GM03348 (cell line): Measurements from ENCODE around the gene RBM11.
"Not testable (repeated sequence)": the region's sequence is repeated elsewhere in the genome, so short reads cannot be mapped to it uniquely, and the experiment has no call there.

Source experiments
- DNase-seq: peaks from one replicate; pipeline ENCODE4 v3.0.0; 2012; ENCODE audit warnings: low spot score

The RBM11 gene

DNA sequence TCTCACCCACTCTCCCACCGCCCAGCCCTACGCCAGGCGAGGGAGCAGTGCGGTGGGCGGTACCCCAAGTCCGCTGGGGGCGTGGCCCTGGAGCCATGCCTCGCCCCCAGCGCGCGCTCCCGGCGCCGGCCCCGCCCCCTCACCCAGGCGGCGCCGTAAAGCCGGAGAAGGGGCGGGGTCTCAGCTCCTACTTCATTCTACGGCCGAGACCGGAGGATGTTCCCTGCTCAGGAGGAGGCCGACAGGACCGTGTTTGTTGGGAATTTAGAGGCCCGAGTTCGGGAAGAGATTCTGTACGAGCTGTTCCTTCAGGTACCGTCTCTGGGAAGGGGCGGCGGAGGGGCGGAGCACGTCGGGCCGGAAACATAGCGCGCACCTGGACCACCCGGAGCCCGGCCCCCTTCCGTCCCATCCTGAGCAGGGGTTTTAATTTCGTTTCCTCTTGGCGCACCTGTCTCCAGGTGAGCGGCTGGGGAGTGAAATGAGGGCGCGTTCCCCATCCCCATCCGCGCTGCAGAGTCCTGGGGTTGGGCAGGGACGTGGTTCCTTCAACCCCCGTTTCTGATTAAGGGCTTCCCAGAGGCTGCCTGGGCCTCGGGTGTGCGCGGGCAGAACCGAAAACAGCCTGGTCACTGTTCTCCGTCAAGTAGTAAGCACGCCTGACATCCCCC lies at the start of gene RBM11:
RBM11 (plus strand) TSS at position 187 of the 671 bp plus-strand sequence; CDS start at position 217, 30 bp downstream.
- peak; percentile 68 for DNase-seq

- DNase-seq, result not testable (repeated sequence)
Observed at GRCh38 chr21:14166463-14167223, 49.3 kb upstream of the RBM11 start.

DNA sequence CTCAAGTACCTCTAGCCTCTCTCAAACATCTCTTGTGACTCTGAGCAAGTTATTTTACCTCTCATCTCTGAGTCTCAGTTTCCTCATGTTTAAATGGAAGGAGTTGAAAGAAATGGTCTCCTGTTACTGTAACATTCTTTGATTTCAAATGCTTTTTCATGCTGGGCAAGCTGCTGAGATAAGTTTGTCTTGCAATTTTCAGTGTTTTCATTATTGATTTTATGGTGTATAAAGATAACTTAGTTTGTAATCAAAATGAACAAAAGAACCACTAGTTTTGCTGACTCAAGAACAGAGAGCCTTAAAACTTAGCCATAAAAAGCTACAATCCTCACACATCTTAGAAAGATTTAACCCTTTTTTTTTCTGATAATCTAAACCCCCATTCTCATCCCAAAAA lies 9.7 kb upstream of the RBM11 start:
- no peak for DNase-seq

DNA sequence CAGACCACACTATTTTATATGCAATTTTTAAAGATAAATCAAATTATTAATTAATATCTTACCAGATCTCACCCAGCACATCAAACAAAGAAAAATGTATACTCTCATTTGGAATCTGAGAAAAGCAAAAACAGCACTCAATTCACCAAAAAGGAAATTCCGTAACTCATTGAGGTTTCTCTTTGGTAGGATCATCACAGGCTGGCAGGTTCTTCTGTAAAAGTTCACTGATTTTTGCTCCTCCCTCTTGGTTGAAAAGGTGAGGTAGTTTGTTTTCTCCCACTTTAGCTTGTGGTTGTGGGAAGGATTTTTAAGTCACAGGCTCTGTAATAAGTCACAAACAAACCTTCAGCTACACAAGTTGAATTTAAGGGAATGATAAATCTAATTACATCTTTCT lies 5.2 kb upstream of the RBM11 start, which contains the start of gene LIPI:
LIPI (minus strand) TSS at position 218 of the 400 bp plus-strand sequence; CDS start at position 108, 110 bp downstream.
- DNase-seq, result no peak

GRCh38 chr21:14213164-14213563 lies 2.8 kb upstream of the RBM11 start:
- no peak for DNase-seq

DNA sequence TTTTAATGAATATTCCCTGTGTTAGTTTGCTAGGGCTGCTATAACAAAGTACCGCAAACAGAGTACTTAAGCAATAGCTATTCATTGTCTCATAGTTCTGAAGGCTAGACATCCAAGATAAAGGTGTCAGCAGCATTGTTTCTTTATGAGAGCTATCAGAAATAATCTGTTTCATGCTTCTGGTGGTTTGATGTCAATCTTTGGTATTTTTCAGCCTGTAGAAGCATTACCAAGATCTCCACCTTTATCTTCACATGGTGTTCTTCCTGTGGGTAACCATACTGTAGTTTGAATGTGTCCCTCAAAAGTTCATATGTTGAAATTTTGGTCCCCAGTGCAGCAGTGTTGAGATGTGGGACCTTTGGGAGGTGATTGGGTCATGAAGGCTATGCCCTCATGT lies 7.4 kb downstream of the RBM11 start:
- DNase-seq, result no peak

- no peak for DNase-seq
Observed at GRCh38 chr21:14229399-14229798, 13.4 kb downstream of the RBM11 start.

DNA sequence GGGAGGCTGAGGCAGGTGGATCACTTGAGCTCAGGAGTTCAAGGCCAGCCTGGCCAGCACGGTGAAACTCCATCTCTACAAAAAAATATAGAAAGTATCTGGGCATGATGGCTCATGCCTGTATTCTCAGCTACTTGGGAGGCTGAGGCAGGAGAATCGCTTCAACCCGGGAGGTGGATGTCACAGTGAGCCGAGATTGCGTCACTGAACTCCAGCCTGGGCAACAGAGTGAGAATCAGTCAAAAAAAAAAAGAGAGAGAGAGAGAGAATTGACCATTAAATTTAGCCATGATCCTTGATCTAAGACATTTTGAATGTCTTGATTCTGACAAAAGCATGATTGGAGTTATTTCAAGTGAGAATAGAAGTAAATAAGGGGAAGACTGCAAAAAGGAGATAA lies 19.1 kb downstream of the RBM11 start:
- DNase-seq, result no peak

GRCh38 chr21:14236180-14236579 lies 20.2 kb downstream of the RBM11 start:
- DNase-seq, result no peak

DNA sequence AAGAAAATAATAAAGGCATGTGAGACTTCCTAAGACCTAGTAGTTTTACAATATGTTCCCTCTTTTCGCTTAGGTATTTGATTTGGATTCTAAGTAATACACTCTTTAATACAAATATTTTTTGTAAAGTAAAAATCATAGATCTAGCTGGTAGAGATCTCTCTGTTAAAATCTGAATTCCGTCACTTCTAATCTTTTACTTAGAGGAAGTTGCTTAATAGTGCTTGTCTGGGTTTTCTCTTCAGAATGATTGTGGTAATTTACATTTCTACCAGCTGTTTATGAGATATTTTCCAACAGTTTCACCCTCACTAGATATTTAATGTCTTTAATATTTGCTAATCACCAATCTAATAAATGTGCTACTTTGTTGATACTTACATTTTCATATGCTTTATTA lies 23.3 kb downstream of the RBM11 start:
- DNase-seq, result no peak

DNA sequence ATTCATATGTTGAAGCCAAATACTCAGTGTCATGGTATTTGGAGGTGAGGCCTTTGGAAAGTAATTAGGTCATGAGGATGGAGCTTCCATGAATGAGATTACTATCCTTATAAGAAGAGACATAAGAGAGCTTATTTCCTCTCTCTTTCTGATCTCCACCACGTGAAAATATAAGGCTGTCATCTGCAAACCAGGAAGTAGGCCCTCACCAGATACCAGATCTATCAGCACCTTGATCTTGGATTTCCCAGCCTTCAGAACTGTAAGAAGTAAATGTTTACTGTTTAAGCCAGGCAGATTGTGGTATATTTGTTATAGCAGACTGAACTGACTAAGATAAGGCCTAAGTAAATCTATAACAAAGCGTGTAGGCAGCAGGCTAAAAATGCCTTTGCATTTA lies 25.3 kb downstream of the RBM11 start:
- DNase-seq, result no peak

DNA sequence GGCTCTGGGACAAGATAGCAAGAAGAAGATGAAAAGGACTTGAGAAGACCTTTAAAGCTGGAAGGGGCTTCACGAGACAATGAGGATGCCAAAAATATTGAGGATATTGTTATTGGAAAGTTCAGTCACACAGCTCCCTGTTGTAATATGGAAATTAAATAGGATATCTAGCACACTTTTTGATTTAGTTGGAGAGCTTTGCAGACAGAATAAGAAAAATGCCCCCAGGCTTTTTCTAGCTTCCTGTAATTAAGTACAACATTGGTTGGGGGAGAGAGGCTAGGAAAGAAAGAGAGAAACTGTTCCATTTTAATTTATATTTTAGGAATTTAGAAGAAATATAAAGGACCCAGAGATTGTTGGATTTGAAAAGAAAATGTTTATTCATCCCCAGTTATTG lies 27.5 kb downstream of the RBM11 start:
- DNase-seq, result no peak

- no peak for DNase-seq
Observed at GRCh38 chr21:14243874-14244273, 27.9 kb downstream of the RBM11 start.

DNA sequence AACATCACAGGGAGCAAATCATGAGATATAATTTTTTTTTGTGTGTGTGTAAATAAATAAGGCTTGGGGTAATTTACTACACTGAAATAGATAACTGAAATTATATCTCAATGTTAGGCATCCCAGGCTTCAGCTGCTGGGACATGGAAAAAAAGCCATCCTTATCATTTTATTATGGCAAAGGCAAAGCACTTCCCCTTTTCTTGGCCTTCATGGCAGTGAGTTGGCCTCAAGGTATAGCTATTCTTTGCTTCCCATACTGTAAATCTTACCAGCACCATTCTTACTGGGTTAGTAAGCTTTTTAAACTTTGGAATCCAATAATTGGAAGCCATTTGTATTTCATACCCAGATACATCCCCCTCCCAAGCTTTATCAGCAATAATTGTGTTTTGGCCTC lies 29.0 kb downstream of the RBM11 start:
- DNase-seq, result no peak

- DNase-seq, result no peak
Observed at GRCh38 chr21:14245711-14246110, 29.8 kb downstream of the RBM11 start.

DNA sequence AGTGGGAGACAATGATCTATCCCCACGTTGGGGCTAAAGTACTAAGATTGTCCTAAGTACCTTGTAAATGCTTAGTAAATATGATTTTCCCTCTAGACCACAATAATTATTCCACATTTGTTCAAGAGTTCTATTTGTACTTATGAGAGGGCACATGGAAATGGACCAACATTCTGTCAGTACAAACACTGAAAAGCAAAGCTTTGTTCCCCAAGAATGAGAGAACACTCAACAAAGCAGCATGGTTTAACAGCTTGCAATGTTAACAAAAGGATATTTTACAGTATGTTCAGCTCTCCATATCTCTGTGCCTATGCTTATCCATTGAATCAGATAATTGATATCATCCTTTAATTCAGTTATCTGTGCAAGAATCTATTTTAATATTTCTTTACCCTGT lies 35.4 kb downstream of the RBM11 start:
- no peak for DNase-seq

GRCh38 chr21:14259747-14260146 lies 43.8 kb downstream of the RBM11 start:
- peak; percentile 60 for DNase-seq

DNA sequence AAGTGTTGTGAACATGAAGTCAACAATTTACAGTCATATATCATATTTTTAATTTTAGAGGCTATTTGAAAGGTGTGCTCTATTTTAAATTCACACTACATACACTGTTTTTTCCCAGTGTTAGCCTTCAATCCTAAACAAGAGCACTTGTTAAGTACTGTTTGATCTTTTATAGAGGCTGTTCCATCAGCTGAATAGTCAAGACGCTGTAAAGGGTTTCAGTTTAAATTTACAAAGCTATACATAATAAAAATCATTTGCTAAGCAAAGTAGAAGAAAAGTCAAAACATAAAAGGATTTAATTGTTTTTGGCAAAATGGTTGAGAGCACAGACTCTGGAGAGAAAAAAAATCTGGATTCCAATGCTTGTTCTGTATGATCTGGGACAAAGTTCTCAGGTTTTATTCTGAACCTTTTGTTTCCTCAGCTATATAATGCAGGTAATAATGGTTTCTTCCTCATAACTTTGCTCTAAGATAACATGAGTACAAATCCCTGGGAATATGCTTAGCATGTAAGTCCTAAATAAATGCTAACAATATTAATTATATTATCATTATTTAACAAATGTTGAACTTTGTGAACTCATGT lies 44.3 kb downstream of the RBM11 start:
- DNase-seq, result no peak

DNA sequence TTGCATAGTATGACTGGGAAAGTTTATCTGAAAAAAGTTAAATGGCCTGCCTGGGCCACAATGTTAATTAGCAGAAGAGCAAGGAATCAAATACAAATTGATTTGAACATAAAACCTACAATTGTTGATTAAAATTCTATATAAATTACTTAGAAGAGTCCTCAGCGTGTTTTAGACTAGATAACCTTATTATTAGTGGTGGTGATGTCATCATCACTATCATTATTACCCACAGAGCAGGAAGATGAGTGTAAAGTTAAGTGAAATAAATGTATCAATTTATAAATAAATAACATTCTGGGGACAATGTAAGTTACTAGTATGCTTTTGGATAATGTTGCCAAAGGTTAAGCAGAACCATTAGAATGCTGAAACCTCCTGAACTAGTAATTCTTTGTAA lies 46.1 kb downstream of the RBM11 start:
- DNase-seq, result no peak

DNA sequence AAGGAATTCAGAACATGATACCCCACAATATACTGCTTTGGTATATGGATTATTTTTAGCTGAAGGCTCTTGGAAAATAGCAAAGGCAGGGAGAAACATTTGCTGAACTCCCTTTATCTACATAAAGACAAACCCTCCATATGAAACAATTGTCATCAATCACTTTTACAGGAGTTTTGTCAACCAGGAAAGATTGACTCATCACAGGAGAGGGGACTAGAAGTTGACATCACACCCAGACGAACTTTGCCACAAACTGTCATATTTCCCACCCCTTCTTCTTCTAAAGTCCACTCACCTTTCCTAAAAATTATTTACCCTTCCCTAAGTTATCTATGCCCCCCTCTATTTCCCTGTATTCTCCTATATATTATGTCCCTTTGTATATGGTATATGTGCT lies 47.9 kb downstream of the RBM11 start:
- no peak for DNase-seq

- DNase-seq, result no peak
Observed at GRCh38 chr21:14265023-14265422, 49.1 kb downstream of the RBM11 start.

- DNase-seq, result no peak
Observed at GRCh38 chr21:14267076-14267475, 51.1 kb downstream of the RBM11 start.

DNA sequence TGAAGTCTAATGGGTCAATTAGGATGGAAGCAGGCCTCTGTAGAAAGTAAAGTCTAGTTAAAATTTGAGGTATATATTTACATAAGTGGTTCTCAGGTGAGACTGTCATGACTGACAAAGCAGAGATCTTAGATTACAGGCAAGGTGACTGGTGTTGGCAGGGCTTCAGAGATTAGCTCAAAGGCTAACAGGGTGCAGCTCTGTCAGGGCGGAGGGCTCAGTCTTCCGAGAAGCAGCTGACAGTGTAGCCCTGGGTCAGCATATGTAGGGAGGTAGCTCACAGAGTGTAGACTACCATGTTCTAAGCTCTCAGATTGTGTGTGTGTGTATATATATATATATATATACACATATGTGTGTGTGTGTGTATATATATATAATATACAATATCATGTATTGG lies 54.7 kb downstream of the RBM11 start:
- no peak for DNase-seq
